K562 (cell line): ENCODE results near the gene TRMT2A. TPM values are rescaled to one million over a fixed set of nuclear protein-coding genes. Genes with fewer than 3 reads are reported as not detected.

ENCODE experiments used
- EWSR1 ChIP-seq: fragments of 450-650 bp; IDR thresholded peaks from 2 replicates; pipeline ENCODE4 v1.6.1; 2018; ENCODE audit warnings: borderline replicate concordance, mild to moderate bottlenecking, low read depth, moderate library complexity; ENCODE audit not compliant: partially characterized antibody
- KLF13 ChIP-seq: fragments of 450-650 bp; IDR thresholded peaks from 2 replicates; pipeline ENCODE4 v1.6.1; 2016; ENCODE audit warnings: missing genetic modification characterization, low read depth, mild to moderate bottlenecking, missing compliant biosample characterization, moderate library complexity, borderline replicate concordance
- MAZ ChIP-seq, 2 experiments: fragments of 450-650 bp in 1 of 2; sonication (generic) in 1 of 2; formaldehyde crosslinking; IDR thresholded peaks in 1 of 2; conservative IDR thresholded peaks in 1 of 2; 2 replicates each; pipeline versions ENCODE4 v1.4.0 to v1.5.0; 2020; ENCODE audit warnings: mild to moderate bottlenecking in 1 of 2, missing genetic modification reagents in 1 of 2
- RHOXF2B ChIP-seq: fragments of 250-450 bp; sonication (Bioruptor Pico); conservative IDR thresholded peaks from 2 replicates; pipeline ENCODE4 v1.5.1; 2021
- SMAD1 ChIP-seq: fragments of 150-350 bp; IDR thresholded peaks from 2 replicates; pipeline ENCODE4 v1.6.1; 2014; ENCODE audit warnings: low read length, low read depth; ENCODE audit not compliant: partially characterized antibody
- ZNF134 ChIP-seq: fragments of 250-450 bp; sonication (Bioruptor Pico); conservative IDR thresholded peaks from 2 replicates; pipeline ENCODE4 v1.4.0; 2020
- polyA plus RNA-seq, 8 experiments: library from polyadenylated mRNA; depleted of rRNA in 4 of 8; stranded (reverse) in 5 of 8; unstranded in 3 of 8; fragments of >200 nt; fragmentation: Nextera tagmentation in 2 of 8; fragmentation: Illumina TruSeq in 1 of 8; extraction: Ambion mirVana in 2 of 8; extraction: Trizol in 1 of 8; gene quantifications; 2 replicates each; pipeline versions ENCODE4 v1.2.1 to v1.2.3, GENCODE V29; 2011 to 2014; ENCODE audit warnings: inconsistent platforms in 1 of 8, missing spikeins in 1 of 8
- total RNA-seq, 7 experiments: library from RNA; depleted of rRNA in 6 of 7; stranded (reverse); fragments of >200 nt in 6 of 7; fragmentation: Illumina TruSeq in 2 of 7; extraction: Trizol in 2 of 7; gene quantifications; 2 replicates each; pipeline versions ENCODE4 v1.2.1 to v1.2.3, GENCODE V29; 2011 to 2021; ENCODE audit warnings: low replicate concordance in 1 of 7
- TF ChIP-seq, protein P1 (sequence below), 2 experiments: fragments of 450-650 bp in 1 of 2; sonication (generic) in 1 of 2; formaldehyde crosslinking; conservative IDR thresholded peaks; 2 replicates each; pipeline versions ENCODE4 v1.4.0 to v1.8.1; 2020 to 2022; ENCODE audit warnings: mild to moderate bottlenecking in 1 of 2, missing genetic modification reagents in 1 of 2
- TF ChIP-seq, protein P2 (sequence below), 2 experiments: fragments of 150-350 bp in 1 of 2; IDR thresholded peaks; 2 replicates each; pipeline ENCODE4 v1.6.1; 2012 to 2016; ENCODE audit warnings: low read depth in 2 of 2, low read length in 2 of 2, mild to moderate bottlenecking in 1 of 2, moderate library complexity in 1 of 2
- TF ChIP-seq, protein P3 (sequence below): sonication (generic); formaldehyde crosslinking; IDR thresholded peaks from 2 replicates; pipeline ENCODE4 v1.9.0; 2022; ENCODE audit warnings: mild to moderate bottlenecking, missing genetic modification reagents
- TF ChIP-seq, protein P4 (sequence below): fragments of 250-450 bp; sonication (Bioruptor Pico); IDR thresholded peaks from 2 replicates; pipeline ENCODE4 v1.8.0; 2022; ENCODE audit warnings: moderate library complexity, mild to moderate bottlenecking, inconsistent platforms
- TF ChIP-seq, protein P5 (sequence below): fragments of 450-650 bp; formaldehyde crosslinking; IDR thresholded peaks from 2 replicates; pipeline ENCODE4 v1.4.0; 2020; ENCODE audit warnings: mild to moderate bottlenecking, moderate library complexity

The TRMT2A gene
- total and polyA plus RNA-seq, 9 of the 15 experiments (the other 6 are each of a cell fraction or from before 2014, with no cell fraction given) = 1.6 to 265 (median 140) TPM

DNA sequence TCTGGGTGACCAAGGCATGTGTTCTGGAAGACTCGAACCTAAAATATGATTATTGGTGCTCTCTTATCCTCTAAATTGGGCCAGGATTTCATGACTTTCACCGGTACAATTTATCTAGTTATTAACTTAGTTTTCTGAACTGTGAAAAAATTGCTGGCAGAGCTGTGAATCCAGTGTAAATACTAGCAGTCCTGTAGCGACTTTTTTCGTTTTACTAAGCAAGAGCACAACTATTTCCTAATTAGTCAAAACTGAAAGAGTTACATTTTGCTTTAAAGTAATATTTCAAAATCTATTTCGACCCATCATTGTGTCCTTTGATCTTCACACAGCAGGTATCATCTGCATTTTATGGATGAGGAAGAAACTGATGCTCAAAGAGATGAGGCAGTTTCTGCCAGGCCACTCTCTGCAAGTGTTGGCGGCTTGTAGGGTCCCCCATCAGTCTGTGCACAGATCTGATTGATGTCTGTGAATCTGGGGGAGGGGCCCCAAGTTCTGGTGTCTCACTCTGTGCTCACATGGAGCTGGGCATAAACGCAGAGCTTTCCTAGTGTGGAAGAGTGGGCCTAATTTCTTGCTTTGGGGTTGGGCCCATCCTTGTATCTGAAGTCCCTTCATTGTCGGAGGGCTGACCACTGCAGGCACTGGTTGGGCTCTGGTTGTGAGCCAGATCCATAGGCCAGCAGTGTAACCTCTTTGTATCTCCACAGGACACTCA is 1.4 kb upstream of the TRMT2A start (continued):
- TF ChIP-seq, protein P1, sequence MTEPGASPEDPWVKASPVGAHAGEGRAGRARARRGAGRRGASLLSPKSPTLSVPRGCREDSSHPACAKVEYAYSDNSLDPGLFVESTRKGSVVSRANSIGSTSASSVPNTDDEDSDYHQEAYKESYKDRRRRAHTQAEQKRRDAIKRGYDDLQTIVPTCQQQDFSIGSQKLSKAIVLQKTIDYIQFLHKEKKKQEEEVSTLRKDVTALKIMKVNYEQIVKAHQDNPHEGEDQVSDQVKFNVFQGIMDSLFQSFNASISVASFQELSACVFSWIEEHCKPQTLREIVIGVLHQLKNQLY (CRISPR knock-in tag; conservative IDR thresholded peaks at IDR 0.05) = 0 out of 4 replicates have a peak, but pooled peaks of 1 of the 2 experiments have one; percentile 74
- TF ChIP-seq, protein P2, sequence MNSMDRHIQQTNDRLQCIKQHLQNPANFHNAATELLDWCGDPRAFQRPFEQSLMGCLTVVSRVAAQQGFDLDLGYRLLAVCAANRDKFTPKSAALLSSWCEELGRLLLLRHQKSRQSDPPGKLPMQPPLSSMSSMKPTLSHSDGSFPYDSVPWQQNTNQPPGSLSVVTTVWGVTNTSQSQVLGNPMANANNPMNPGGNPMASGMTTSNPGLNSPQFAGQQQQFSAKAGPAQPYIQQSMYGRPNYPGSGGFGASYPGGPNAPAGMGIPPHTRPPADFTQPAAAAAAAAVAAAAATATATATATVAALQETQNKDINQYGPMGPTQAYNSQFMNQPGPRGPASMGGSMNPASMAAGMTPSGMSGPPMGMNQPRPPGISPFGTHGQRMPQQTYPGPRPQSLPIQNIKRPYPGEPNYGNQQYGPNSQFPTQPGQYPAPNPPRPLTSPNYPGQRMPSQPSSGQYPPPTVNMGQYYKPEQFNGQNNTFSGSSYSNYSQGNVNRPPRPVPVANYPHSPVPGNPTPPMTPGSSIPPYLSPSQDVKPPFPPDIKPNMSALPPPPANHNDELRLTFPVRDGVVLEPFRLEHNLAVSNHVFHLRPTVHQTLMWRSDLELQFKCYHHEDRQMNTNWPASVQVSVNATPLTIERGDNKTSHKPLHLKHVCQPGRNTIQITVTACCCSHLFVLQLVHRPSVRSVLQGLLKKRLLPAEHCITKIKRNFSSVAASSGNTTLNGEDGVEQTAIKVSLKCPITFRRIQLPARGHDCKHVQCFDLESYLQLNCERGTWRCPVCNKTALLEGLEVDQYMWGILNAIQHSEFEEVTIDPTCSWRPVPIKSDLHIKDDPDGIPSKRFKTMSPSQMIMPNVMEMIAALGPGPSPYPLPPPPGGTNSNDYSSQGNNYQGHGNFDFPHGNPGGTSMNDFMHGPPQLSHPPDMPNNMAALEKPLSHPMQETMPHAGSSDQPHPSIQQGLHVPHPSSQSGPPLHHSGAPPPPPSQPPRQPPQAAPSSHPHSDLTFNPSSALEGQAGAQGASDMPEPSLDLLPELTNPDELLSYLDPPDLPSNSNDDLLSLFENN (IDR thresholded peaks at IDR 0.05; ENCODE audit: low read depth in 2 of 2, low read length in 2 of 2) = peak in 1 of 2 experiments; percentile 53; a peak in 2 of 4 replicates
- peak in 1 of 2 experiments; percentile 60; a peak in 1 of 4 replicates for TF ChIP-seq MAZ (CRISPR knock-in tag; conservative IDR thresholded peaks at IDR 0.05 in 1 of 2, IDR thresholded peaks at IDR 0.05 in 1 of 2)
- peak; percentile 11 for TF ChIP-seq SMAD1
- TF ChIP-seq, protein P3, sequence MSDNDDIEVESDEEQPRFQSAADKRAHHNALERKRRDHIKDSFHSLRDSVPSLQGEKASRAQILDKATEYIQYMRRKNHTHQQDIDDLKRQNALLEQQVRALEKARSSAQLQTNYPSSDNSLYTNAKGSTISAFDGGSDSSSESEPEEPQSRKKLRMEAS (CRISPR knock-in tag) = no peak
- 0 out of 2 replicates have a peak, but pooled peaks have one; percentile 13 for TF ChIP-seq ZNF134 (CRISPR knock-in tag)
- TF ChIP-seq RHOXF2B (CRISPR knock-in tag) = 0 out of 2 replicates have a peak, but pooled peaks have one; percentile 65
- TF ChIP-seq, protein P4, sequence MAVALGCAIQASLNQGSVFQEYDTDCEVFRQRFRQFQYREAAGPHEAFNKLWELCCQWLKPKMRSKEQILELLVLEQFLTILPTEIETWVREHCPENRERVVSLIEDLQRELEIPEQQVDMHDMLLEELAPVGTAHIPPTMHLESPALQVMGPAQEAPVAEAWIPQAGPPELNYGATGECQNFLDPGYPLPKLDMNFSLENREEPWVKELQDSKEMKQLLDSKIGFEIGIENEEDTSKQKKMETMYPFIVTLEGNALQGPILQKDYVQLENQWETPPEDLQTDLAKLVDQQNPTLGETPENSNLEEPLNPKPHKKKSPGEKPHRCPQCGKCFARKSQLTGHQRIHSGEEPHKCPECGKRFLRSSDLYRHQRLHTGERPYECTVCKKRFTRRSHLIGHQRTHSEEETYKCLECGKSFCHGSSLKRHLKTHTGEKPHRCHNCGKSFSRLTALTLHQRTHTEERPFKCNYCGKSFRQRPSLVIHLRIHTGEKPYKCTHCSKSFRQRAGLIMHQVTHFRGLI (CRISPR knock-in tag) = peak; percentile 45; the same call in 1 of the 2 replicates
- TF ChIP-seq KLF13 (tag) = peak; percentile 60; the same call in 1 of the 2 replicates
- TF ChIP-seq, protein P5, sequence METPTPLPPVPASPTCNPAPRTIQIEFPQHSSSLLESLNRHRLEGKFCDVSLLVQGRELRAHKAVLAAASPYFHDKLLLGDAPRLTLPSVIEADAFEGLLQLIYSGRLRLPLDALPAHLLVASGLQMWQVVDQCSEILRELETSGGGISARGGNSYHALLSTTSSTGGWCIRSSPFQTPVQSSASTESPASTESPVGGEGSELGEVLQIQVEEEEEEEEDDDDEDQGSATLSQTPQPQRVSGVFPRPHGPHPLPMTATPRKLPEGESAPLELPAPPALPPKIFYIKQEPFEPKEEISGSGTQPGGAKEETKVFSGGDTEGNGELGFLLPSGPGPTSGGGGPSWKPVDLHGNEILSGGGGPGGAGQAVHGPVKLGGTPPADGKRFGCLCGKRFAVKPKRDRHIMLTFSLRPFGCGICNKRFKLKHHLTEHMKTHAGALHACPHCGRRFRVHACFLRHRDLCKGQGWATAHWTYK (CRISPR knock-in tag) = no peak
- TF ChIP-seq EWSR1 = no peak
